Stimulated activated naive CD4-positive, alpha-beta T cell (primary cell): ENCODE data around the gene RASGRP2.

Experiments used
- DNase-seq, 6 experiments: peaks; one replicate each; lab custom pipeline; 2025; lab: John Stamatoyannopoulos, UW

RASGRP2 gene

DNA sequence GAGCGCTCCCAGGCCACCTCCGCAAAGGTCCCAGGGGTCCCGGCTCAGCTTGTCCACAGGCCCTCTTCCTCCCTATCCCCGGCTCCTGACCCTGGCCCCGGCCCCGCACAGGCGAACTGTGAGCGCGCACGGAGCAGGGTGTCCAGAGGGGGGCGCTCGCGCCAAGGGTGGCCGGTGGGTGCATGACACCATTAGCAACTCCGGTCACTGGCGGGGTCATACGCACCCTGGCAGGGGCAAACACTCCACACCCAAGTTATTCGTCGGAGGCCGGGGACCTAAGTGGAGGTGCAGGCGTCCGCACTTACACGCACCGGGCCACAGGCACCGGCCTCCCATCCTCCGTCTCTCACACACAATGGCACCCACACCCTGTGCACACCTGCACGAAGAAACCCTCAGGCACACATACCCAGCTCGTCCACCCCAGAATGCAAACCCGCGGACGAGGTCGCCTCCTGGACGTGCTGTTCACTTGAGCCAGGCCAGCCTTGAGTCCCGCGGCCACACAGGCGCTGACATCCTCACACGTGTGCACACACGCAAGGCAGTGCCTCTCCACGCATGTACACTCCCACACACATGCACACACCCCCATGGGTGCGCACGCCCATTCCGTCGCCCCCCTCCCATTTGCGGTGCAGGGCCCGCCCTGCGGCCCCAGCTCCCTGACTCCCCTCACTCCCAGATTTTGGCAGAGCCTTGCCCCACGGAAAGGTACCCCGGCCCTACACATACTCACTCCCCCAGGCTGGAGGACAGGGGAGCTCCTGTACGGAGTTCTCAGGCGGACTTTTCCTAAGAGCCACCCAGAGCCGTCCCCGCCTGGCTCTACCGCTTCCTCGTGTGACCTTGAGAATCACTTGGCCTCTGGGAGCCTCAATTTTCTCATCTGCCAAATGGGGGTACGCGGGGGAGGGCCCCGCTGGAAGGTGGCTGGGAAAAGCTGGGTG, at the start of gene RASGRP2:
RASGRP2 (minus strand) TSS at position 552 of the 953 bp plus-strand sequence. CDS start 1,276 bp downstream, outside the sequence.
- DNase-seq: peak; percentile 78 to 96 (median 90)

DNA sequence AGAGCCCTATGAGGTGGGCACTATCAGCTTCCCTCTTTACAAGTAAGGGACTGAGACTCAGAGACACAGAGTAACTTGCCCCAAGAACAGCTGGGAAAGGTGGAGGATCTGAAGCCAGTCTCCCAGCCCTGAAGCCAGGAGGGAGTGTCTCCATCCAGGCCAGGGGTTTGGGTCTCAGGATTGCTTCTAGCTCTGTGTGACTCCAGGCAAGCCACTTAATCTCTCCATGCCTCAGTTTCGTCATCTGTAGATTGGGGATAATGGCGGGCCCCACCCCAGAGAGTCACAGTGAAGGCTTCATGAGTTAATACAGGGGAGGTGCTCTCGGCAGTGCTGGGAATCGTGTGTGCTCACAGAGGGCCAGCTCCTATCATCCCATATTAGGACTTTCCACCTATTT, 48.5 kb upstream of the RASGRP2 start:
- DNase-seq: no peak

GRCh38 chr11:64791781-64792291, 47.9 kb upstream of the RASGRP2 start:
- no peak for DNase-seq

GRCh38 chr11:64790205-64791095, 46.5 kb upstream of the RASGRP2 start:
- DNase-seq: no peak

GRCh38 chr11:64789331-64790204, 45.6 kb upstream of the RASGRP2 start:
- no peak for DNase-seq

- no peak for DNase-seq
These were observed 44.6 kb upstream of the RASGRP2 start for GRCh38 chr11:64788321-64789215.

DNA sequence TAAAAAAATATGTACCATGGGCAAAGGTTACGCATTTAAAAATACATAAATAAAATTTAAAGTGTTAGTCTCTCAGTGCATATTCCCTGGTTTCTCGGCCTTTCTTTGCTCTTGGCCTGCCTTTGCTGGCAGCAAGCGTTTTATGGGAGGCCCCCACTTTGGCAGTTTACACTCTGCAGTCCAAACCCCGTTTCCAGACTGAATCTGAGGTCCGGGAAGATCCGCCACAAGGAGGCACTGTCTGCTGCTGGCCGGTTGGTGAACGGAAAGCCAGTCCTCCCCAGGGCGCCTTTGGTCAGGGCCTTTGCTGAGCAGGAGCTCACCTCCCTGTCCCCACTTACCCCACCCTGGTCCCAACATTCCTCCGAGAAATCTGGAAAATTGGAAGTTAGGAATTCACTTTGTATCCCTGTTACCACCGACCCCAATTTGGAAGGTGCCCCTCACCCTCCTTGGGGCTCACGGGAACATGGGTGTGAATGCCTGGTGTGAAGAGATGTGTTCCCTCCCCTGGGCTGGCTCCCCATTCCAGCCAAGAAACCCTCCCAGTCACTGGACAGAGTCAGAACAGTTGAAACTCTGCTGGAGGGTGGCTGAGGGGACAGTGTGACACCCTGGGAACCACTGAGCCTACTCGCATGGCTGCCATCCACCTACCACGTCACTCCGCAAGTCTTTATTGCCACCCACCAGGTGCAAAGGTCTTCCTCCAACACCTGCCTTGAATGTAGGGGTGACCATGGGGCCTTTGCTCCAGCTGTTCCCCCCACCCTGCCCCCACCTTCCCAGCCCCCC, 43.8 kb upstream of the RASGRP2 start:
- peak in 5 of 6 experiments; percentile 35 to 66 (median 49) for DNase-seq

DNA sequence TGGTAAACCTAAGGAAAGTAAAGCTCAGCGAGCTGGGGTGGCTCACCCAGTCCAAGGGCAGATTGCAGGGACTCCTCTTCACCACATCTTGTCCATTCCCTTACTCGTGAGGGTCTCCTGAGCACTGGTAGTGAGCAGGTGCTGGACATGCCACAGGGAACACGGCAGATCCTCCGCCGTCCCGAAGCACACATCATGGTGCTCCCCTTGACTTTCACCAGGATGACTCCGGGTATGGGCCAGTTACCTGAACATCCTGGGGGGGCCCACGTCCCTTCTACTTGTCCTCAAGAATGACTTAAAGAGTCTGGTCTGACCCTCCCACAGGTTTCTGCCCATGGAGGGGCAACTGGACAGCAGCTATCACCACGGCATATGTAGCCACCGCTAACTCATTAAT, 42.4 kb upstream of the RASGRP2 start:
- no peak for DNase-seq

DNA sequence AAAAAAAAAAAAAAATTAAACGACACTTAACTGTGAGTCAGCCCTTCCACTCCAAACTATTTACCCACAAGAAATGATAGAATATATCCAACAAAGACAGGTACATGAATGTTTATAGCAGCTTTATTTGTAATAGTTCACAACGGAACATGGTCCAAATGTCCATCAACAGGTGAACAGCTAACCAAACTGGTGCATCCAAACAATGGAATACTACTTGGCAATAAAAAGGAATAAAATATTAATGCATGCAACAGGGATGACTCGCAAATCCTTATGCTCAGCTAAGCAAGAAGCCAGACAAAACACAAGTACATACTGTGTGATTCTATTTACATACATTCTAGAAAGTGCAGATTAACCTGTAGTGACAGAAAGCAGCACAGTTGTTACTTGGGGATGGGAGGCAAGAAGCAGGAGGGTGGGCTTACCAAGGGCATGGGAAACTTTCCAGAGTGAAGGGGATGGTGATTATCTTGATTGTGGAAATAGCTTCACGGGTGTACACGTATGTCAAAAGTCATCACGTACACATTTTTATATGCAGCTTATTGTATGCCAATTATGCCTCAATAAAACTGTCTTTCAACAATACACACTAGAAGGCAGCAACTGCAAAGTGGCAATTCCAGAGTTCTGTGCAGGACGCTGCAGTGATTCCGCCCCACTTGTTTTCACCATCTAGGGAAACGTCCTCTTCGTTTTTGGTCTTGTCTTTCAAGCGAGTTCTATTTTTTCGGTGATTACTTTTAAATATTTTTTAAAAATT, 41.1 kb upstream of the RASGRP2 start:
- no peak for DNase-seq

DNA sequence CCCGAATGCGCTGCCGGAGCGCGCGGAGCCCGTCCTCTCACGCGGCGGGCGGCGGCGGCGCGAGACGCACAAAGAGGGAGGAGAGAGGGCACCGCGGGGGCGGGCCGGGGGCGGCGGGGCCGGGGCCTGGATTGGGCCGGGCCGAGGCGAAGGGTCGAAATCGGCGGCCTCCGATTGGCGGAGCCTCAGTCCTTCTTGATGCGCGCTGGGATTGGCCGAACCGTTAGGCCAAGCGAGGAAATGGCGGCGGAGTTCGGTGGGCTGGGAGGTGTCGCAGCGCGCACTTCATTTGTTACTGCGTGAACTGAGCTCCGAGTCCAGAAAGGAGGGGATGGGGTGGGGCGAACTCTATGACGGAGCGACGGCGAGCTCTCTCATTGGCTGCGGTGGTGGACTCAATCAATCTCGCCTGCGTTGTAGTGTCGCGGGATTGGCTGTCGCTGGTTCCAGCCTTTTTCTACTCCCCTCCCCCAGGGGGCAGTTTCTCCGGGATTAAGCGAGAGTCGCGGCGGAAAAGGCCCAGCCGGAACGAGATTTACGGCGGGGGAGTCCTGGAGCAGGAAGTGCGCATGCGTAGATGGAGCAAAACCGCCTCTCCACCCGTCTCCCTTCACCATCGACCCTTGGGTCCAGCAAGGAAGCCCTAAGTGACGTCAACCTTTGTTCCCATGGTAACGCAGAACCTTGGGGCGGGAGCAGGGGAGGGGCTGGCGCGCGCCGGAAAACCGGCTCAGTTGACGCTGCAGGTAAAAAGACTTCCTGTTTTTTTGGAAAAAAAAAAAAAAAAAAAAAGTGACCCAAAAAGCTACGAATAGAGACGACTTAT, 34.7 kb upstream of the RASGRP2 start, which contains the start of gene SF1:
SF1 (minus strand) TSS at position 70 of the 826 bp plus-strand sequence. CDS start 150 bp downstream, outside the sequence.
- DNase-seq: peak; percentile 96 to 100 (median 100)

- no peak for DNase-seq
These were observed 34.2 kb upstream of the RASGRP2 start for GRCh38 chr11:64778223-64778472.

- peak; percentile 62 to 87 (median 78) for DNase-seq
These were observed 33.7 kb upstream of the RASGRP2 start for GRCh38 chr11:64777449-64778222.

DNA sequence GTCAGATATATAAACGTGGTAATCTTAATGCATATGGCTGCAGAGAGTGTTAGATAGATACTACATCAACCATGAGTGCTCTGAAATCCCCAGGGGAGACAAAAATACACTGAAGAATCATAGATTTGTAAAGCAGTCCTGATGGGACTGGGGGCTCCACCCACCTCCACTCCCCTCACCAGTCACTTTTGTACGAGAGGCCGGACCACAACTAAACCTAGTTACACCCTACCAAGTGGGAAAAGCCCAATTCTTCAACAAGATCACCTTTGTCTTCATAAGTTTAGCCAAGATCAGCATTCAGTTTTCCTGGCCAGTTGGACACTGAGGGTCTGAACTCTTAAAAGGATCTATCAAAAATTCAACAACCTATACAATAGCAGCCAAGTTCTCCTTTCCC, 32.9 kb upstream of the RASGRP2 start:
- peak in 1 of 6 experiments; percentile 36 for DNase-seq

DNA sequence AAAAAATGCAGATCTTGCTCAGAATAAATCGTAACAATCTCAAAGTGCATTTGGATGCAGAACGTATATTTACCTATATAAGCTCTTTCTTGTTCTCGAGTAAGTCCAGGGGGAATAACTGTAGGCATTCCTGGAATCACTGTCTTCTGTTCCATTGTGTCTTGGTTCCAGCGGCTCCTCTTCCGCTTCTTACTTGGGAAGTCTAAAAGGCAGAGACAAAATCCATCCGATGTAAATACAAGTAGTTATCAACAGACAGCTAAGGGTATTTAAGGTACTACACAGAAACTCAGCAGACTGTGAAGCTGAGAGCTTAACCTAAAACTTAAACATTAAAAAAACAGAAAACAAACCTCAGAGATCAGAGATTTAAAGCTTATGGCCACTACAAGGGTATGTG, 32.5 kb upstream of the RASGRP2 start:
- peak in 1 of 6 experiments; percentile 30 for DNase-seq

GRCh38 chr11:64774144-64774543, 30.2 kb upstream of the RASGRP2 start:
- DNase-seq: peak in 1 of 6 experiments; percentile 23

DNA sequence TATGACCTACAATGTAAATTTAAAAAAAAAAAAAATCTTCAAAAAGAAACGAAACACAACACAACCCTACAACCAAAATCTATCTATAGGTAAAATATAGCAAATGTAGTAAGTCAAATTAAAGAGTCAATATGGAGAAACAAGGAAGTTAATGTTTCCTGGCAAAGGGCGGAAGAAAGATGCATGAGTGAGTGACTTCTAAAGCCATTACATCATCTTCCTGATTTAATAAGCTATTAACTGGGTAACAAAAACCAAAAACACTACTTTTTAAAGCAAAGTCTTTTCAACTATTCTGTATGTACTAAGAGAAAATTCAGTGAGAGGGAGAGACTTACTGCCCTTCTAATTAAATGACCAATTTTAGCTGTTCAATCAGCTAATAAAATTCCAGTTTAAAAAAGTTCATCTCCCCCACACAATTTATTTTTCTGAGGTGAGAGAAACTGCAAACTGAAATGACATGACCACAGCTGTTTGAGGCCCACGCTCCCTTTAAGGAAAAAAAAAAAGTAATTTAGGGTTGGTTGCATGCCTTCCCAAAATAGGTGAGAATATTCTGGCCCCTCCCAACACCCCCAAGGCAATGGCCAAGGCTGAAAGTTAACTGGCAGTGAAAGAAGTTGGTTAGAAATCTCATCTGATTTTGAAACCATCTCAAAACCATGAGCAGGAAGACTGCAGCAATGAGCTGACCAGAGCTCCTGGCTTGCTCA, 28.5 kb upstream of the RASGRP2 start:
- DNase-seq: peak in 2 of 6 experiments; percentile 10 to 13
